Activated CD4-positive, alpha-beta T cell treated with anti-CD3 and anti-CD28 coated beads for 36 hours (primary cell): ENCODE results near the gene HOXC9. TPM values are rescaled to one million over a fixed set of nuclear protein-coding genes. Genes with fewer than 3 reads are reported as not detected.

Experiments used
- ATAC-seq: fragments of 200-7000 bp; cut with Tn5 transposase; one replicate; pipeline ENCODE4 v1.10.0; 2021; ENCODE audit warnings: mild to moderate bottlenecking, moderate library complexity
- CTCF ChIA-PET: fragments of 350-600 bp; sonication (Branson Sonifier 250); formaldehyde crosslinking; loops from one replicate; lab custom pipeline; 2021; ENCODE audit warnings: antibody characterized with exemption; lab: Charles Lee
- POLR2A ChIA-PET: fragments of 350-600 bp; sonication (Branson Sonifier 250); formaldehyde crosslinking; loops from one replicate; lab custom pipeline; 2021; ENCODE audit warnings: antibody characterized with exemption, inconsistent platforms; lab: Charles Lee
- DNase-seq: peaks from one replicate; pipeline ENCODE4 v3.0.0-alpha.2; 2020
- H3K27ac Mint-ChIP-seq: one replicate; pipeline ENCODE4 v1.8.0; 2021; ENCODE audit warnings: mixed read lengths
- H3K27me3 Mint-ChIP-seq: one replicate; pipeline ENCODE4 v1.8.0; 2021; ENCODE audit warnings: mixed read lengths
- H3K36me3 Mint-ChIP-seq: one replicate; pipeline ENCODE4 v1.8.0; 2021; ENCODE audit warnings: low read depth, mixed read lengths
- H3K4me1 Mint-ChIP-seq: one replicate; pipeline ENCODE4 v1.8.0; 2021; ENCODE audit warnings: mixed read lengths
- H3K4me3 Mint-ChIP-seq: one replicate; pipeline ENCODE4 v1.8.0; 2021; ENCODE audit warnings: mild to moderate bottlenecking, moderate library complexity, mixed read lengths
- H3K9me3 Mint-ChIP-seq: one replicate; pipeline ENCODE4 v1.8.0; 2021; ENCODE audit warnings: low read depth, mixed read lengths
- intact Hi-C, 2 experiments: fragments of 100-400 bp; cut with DNase I in 1 of 2; cut with micrococcal nuclease in 1 of 2; formaldehyde crosslinking; loops; one replicate each; pipeline versions ENCODE4 v1.14.2 to v1.15.1; 2022 to 2024; cut with DNase I, micrococcal nuclease
- total RNA-seq, 2 experiments: library from RNA; stranded (reverse); gene quantifications; one replicate each; pipeline ENCODE4 v1.2.3, GENCODE V29; 2021

The HOXC9 gene
- total RNA-seq, 2 experiments from 2014 or later: not detected

- ChIA-PET CTCF (interaction anchor here (0.6 to 3.2 kb wide), 12 partner anchors 10 to 197 kb away, joined by 3 to 19 read pairs (median 4); partner anchors contain the start of genes HOXC10, HOXC5 and HOXC6), POLR2A (interaction anchor here (0.6 kb wide), 1 partner anchor 346 kb away, joined by 3 read pairs; no protein-coding TSS in a partner anchor)
- peak overlapping the region; percentile 65 for H3K4me3 Mint-ChIP-seq
- no peak overlapping the region for H3K27ac Mint-ChIP-seq
- DNase-seq (no peak), ATAC-seq (peak; percentile 55)
- intact Hi-C loops: no loop called here
- H3K27me3 Mint-ChIP-seq: peaks cover 58% of the 10 kb centered on the region
- H3K9me3 Mint-ChIP-seq: no peaks in the 10 kb centered on the region
- H3K4me1 Mint-ChIP-seq: peaks cover 17% of the 10 kb centered on the region
- H3K36me3 Mint-ChIP-seq: no peaks in the 10 kb centered on the region
Measured at GRCh38 chr12:54017027-54017788, 17.2 kb downstream of the HOXC9 start.

- ChIA-PET CTCF (interaction anchor here (0.6 to 3.2 kb wide), 12 partner anchors 9 to 197 kb away, joined by 3 to 19 read pairs (median 4); partner anchors contain the start of genes HOXC10, HOXC5 and HOXC6), POLR2A (no interaction called here)
- Mint-ChIP-seq H3K4me1 (peaks cover 17% of the 10 kb centered on the region), H3K9me3 (no peaks in the 10 kb centered on the region), H3K4me3 (peak overlapping the region; percentile 65), H3K36me3 (no peaks in the 10 kb centered on the region), H3K27me3 (peaks cover 58% of the 10 kb centered on the region), H3K27ac (no peak overlapping the region)
- DNase-seq (peak; percentile 85), ATAC-seq (peak; percentile 88)
- intact Hi-C loops: no loop called here
Measured at GRCh38 chr12:54017878-54018467, 18.0 kb downstream of the HOXC9 start.

- Mint-ChIP-seq H3K36me3 (no peaks in the 10 kb centered on the region), H3K27ac (no peak overlapping the region)
- POLR2A ChIA-PET: no interaction called here
Measured at GRCh38 chr12:54018468-54018984, 18.6 kb downstream of the HOXC9 start.

GRCh38 chr12:54019091-54019811, 19.3 kb downstream of the HOXC9 start:
- Mint-ChIP-seq H3K36me3 (no peaks in the 10 kb centered on the region), H3K27me3 (peaks cover 60% of the 10 kb centered on the region), H3K27ac (no peak overlapping the region), H3K9me3 (no peaks in the 10 kb centered on the region), H3K4me3 (no peak overlapping the region), H3K4me1 (peaks cover 17% of the 10 kb centered on the region)
- DNase-seq (no peak), ATAC-seq (no peak)
- CTCF ChIA-PET: no interaction called here
- intact Hi-C loops: no loop called here
- POLR2A ChIA-PET: no interaction called here

More at GRCh38 chr12:54018468-54018984, 18.6 kb downstream of the HOXC9 start:
- intact Hi-C loops: no loop called here
- DNase-seq: no peak
- peaks cover 58% of the 10 kb centered on the region for H3K27me3 Mint-ChIP-seq
- H3K9me3 Mint-ChIP-seq: no peaks in the 10 kb centered on the region
- CTCF ChIA-PET: interaction anchor here (1.5 to 1.8 kb wide), 2 partner anchors 14 to 189 kb away, joined by 8 to 19 read pairs; partner anchors contain the start of gene HOXC5
- H3K4me3 Mint-ChIP-seq: peak overlapping the region; percentile 65
- H3K4me1 Mint-ChIP-seq: peaks cover 17% of the 10 kb centered on the region
- ATAC-seq: no peak

- no peak overlapping the region for H3K4me3 Mint-ChIP-seq
- intact Hi-C loops: no loop called here
- ChIA-PET CTCF (no interaction called here), POLR2A (no interaction called here)
- H3K9me3 Mint-ChIP-seq: no peaks in the 10 kb centered on the region
- ATAC-seq (no peak), DNase-seq (no peak)
- H3K27me3 Mint-ChIP-seq: peaks cover 53% of the 10 kb centered on the region
- H3K4me1 Mint-ChIP-seq: peaks cover 12% of the 10 kb centered on the region
- no peak overlapping the region for H3K27ac Mint-ChIP-seq
- no peaks in the 10 kb centered on the region for H3K36me3 Mint-ChIP-seq
Measured at GRCh38 chr12:54019924-54020590, 20.1 kb downstream of the HOXC9 start.

- POLR2A ChIA-PET: no interaction called here
- peaks cover 12% of the 10 kb centered on the region for H3K4me1 Mint-ChIP-seq
- intact Hi-C loops: no loop called here
Measured at GRCh38 chr12:54020591-54021405, 20.8 kb downstream of the HOXC9 start.

GRCh38 chr12:54021432-54022013, 21.6 kb downstream of the HOXC9 start:
- no peak overlapping the region for H3K4me3 Mint-ChIP-seq

More at GRCh38 chr12:54020591-54021405, 20.8 kb downstream of the HOXC9 start:
- CTCF ChIA-PET: interaction anchor here (3.5 kb wide), 1 partner anchor 12 kb away, joined by 23 read pairs; the partner anchor contains the start of gene HOXC5
- Mint-ChIP-seq H3K36me3 (no peaks in the 10 kb centered on the region), H3K4me3 (no peak overlapping the region), H3K27ac (no peak overlapping the region), H3K9me3 (no peaks in the 10 kb centered on the region), H3K27me3 (peaks cover 50% of the 10 kb centered on the region)
- DNase-seq (no peak), ATAC-seq (no peak)

GRCh38 chr12:54022960-54023884, 23.3 kb downstream of the HOXC9 start:
- Mint-ChIP-seq H3K4me1 (peaks cover 10% of the 10 kb centered on the region), H3K4me3 (no peak overlapping the region), H3K27me3 (peaks cover 60% of the 10 kb centered on the region), H3K27ac (no peak overlapping the region), H3K36me3 (no peaks in the 10 kb centered on the region), H3K9me3 (no peaks in the 10 kb centered on the region)
- intact Hi-C loops: loop anchor here in 1 of 2 experiments (2.0 kb wide), 1 partner anchor 16 kb away; no protein-coding TSS in a partner anchor
- ChIA-PET POLR2A (interaction anchor here (0.5 kb wide), 1 partner anchor 186 kb away, joined by 5 read pairs; no protein-coding TSS in a partner anchor), CTCF (interaction anchor here (0.8 to 3.5 kb wide), 7 partner anchors 9 to 185 kb away, joined by 3 to 23 read pairs (median 4); partner anchors contain the start of gene HOXC5)
- DNase-seq: no peak
- ATAC-seq: no peak

More at GRCh38 chr12:54021432-54022013, 21.6 kb downstream of the HOXC9 start:
- ChIA-PET POLR2A (no interaction called here), CTCF (interaction anchor here (0.6 to 3.5 kb wide), 4 partner anchors 11 to 180 kb away, joined by 4 to 23 read pairs (median 4); partner anchors contain the start of gene HOXC5)
- H3K27ac Mint-ChIP-seq: no peak overlapping the region
- ATAC-seq (no peak), DNase-seq (no peak)
- intact Hi-C loops: loop anchor here in 1 of 2 experiments (2.0 kb wide), 1 partner anchor 15 kb away; no protein-coding TSS in a partner anchor
- H3K9me3 Mint-ChIP-seq: no peaks in the 10 kb centered on the region
- peaks cover 12% of the 10 kb centered on the region for H3K4me1 Mint-ChIP-seq
- no peaks in the 10 kb centered on the region for H3K36me3 Mint-ChIP-seq
- H3K27me3 Mint-ChIP-seq: peaks cover 55% of the 10 kb centered on the region

GRCh38 chr12:54024127-54024526, 24.2 kb downstream of the HOXC9 start:
- H3K4me3 Mint-ChIP-seq: no peak overlapping the region
- intact Hi-C loops: no loop called here
- no peaks in the 10 kb centered on the region for H3K9me3 Mint-ChIP-seq
- H3K27ac Mint-ChIP-seq: no peak overlapping the region
- no peaks in the 10 kb centered on the region for H3K36me3 Mint-ChIP-seq
- ChIA-PET CTCF (interaction anchor here (0.9 to 3.5 kb wide), 7 partner anchors 8 to 184 kb away, joined by 3 to 23 read pairs (median 4); partner anchors contain the start of gene HOXC5), POLR2A (no interaction called here)
- peaks cover 11% of the 10 kb centered on the region for H3K4me1 Mint-ChIP-seq
- H3K27me3 Mint-ChIP-seq: peaks cover 65% of the 10 kb centered on the region
- ATAC-seq (no peak), DNase-seq (no peak)
